GM15510 (cell line): ENCODE measurements around the gene CHN1.

Experiments
- POLR2A ChIP-seq: IDR thresholded peaks from 3 replicates; pipeline ENCODE4 v1.6.1; 2011; ENCODE audit warnings: borderline replicate concordance; ENCODE audit not compliant: insufficient read length; ENCODE audit errors: extremely low read depth

The CHN1 gene

GRCh38 chr2:174792309-174793025 lies 212.7 kb downstream of the CHN1 start:
- TF ChIP-seq POLR2A: no peak

GRCh38 chr2:174791746-174792280 lies 213.4 kb downstream of the CHN1 start:
- TF ChIP-seq POLR2A: no peak

DNA sequence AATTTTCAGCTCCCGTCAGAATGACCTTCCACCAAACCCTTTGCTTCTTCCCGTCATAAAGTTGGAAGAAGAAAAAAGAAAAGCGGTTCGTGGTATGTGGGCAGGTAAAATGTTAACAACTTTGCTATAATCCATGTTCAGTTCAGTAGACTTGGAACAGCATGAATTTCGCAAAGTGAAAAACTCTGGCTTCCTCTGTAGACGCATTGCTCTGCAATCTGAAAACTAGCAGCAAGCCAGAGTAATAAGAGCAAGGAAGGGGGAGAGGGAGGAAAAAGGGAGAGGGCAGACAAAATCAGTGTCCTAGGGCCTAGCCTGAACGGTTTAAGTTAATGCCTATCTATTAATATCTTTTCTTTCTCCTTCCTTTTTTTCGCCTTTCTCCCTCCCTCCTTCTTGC lies 214.2 kb downstream of the CHN1 start:
- TF ChIP-seq POLR2A: no peak

- no peak for TF ChIP-seq POLR2A
Observed at GRCh38 chr2:174789001-174789400, 216.2 kb downstream of the CHN1 start.

DNA sequence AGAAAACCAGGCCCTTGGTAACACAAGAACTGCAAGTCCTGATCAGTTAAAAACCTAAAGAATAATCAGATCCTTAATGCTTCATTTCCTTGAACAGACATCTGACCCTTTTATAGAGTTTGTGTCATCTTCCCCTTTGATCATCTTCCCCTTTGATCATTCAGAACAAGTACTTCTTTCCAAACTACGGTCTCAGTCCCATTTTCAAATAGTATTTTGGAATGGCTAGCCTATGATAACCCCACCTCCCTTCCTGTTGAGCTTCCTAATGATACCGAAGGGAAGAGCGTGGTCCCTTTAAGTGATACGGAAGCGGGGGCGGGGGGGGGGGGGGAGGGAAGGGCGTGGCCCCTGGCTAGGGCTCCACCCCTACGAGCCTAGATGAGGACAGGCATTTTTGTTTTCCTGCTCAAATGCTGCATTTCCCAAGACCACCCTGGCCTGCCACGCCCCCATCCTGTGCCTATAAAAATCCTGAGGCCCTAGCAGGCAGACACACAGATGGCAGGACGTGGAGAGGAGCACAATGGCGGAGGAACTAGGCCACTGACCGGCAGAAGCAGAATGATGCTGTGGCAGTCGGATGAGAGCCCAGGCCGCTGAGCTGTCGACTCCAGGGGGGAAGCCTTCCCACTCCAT lies 216.8 kb downstream of the CHN1 start:
- TF ChIP-seq POLR2A: no peak

- no peak for TF ChIP-seq POLR2A
Observed at GRCh38 chr2:174787487-174788205, 217.5 kb downstream of the CHN1 start.

DNA sequence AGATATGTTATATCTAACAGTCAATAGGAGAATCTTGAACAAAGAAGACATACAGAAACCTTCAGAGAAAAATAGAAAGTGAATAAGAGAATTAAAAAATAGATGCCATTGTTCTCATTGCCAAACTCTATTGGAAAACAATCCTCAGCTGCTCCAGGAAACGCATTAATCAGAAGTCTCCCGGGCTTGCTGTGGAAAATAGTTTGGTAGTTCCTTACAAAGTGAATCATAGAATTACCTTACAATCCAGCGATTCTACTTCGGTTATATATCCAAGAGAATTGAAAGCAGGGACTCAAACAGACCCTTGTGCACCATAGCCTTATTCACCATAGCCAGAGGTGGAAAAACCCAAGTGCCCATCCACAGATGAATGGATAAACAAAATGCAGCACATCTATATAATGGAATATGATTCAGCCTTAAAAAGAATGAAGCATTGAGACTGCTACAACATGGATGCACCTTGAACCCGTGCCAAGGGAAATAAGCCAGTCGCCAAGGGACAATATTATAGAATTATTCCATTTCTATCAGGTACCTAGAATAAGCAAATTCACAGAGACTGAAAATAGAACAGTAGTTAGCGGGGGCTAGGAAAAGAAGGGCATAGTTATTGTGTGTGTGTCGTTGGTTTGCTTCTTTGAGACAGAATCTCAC lies 219.0 kb downstream of the CHN1 start:
- no peak for TF ChIP-seq POLR2A

DNA sequence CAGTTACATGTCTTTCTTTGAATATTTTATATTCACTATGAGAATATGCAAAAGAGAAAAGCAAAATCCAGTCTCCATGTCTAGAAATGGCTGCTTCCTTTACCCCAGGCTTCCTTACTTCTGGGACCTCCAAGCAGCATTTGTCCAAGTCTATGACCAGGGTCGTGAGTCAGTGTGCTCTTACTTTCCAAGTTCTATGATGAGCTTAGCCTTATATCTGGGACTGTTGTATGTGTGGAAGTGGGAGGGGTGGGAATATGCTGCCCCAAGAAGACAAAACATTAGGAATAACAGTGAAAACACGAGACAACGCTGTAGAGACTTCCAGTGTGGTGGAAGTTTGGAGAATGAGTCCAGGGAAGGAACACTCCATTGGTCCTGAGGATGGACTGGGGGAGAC lies 219.7 kb downstream of the CHN1 start:
- no peak for TF ChIP-seq POLR2A

GRCh38 chr2:174784909-174785308 lies 220.3 kb downstream of the CHN1 start:
- no peak for TF ChIP-seq POLR2A

DNA sequence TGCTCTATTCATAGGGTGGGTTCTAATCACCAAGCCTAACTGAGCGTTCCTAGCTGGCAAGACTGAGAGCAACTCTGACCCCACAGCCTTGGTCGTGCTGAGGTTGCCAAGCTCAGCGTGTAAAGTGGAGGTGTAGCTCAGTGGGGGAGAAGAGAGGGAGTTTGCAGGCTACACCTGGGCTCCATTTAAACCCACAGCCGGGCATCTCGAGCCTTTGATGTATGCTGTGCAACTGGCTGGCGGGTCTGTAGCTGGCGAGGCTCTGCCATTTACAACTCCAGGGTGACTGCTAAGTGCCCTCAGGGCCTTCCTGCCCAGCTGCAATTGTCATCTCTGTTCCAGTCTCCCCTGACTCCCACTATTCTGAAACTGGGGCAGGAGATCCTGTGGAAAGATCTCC lies 220.9 kb downstream of the CHN1 start:
- TF ChIP-seq POLR2A: no peak

DNA sequence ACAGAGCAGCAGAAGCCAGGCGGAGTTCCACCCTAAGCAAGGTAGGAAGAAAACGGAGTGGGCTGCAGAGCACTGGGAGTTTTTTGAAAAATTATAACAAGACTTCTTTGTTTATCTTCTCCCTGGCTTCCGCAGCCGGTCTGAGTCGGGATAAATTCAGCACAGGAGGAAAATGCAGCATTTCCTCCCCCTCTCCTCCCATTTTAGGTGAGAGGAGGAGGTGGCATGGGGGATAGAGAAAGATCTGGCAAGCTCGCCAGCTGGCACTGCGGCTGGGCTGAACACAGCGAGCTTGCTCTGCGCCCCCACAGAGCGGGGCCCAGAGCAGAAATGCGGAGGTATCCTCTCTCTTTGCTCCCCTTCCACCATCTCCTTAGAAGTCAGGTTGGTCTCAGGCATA lies 223.2 kb downstream of the CHN1 start:
- no peak for TF ChIP-seq POLR2A

DNA sequence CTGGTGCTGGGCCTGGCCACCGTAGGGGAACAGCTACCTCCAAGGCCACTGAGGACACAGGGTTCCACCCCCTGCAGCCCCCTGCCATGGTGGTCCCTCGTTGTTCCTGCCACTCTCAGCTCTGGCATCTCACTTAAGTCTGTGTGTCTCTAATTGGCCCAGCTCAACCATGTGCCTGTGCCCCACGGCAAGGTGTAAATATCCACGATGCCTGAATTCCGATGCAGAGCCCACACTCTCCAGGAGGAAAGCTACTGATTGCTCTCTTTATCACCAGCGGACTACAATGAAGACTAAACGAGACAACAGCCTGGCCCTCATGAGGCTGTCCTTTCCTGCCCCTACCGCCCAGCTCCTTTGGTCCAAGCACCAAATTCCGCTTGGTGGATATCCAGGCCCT lies 223.9 kb downstream of the CHN1 start:
- TF ChIP-seq POLR2A: no peak

GRCh38 chr2:174780856-174781255 lies 224.3 kb downstream of the CHN1 start:
- TF ChIP-seq POLR2A: no peak

GRCh38 chr2:174780191-174780840 lies 224.9 kb downstream of the CHN1 start:
- TF ChIP-seq POLR2A: no peak

DNA sequence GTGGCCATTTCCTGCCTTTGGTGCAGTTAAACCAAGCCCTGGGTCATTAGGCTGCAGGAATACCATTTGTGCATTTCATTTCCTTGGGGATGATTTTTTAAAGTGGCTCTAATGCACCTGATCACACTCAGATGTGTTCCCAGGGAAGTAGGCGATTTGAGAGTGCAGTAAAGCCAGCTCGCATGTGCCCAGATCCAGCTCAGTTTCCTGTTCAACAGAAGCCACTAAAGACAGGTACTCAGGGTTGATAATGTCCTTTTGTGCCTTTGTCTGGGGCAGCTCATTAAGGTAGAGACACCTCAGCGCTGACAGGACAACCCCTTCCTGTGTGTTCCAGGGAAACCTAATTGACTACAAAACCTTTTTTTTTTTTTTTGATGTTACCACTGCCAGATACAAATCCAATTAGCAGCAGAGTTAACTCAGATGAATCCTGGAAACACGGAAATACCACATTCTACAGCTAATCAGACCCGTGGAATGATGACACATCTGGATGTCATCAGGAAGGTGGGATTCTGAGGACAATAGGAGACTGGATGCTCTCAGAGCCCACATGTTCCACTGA lies 225.7 kb downstream of the CHN1 start:
- TF ChIP-seq POLR2A: no peak
